ENCODE results near the gene SGCD.

The SGCD gene

DNA sequence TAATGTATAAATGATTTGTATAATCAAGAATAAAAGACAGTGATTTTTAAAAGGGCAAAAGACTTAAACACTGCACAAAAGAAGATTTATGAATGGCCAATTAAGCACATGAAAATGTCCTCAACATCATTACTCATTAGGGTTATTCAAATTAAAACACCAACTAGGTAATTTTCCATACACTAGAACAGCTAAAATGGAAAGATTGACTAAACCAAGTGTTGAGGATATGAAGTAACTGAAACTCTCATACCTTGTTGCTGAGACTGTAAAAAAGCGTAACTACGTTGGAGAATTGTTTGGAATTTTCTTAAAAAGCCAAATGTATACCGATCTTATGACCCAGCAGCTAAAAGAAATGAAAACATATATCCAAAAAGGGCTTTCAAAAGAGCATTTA lies 144.9 kb downstream of the SGCD start:
- no peak for DNase-seq

DNA sequence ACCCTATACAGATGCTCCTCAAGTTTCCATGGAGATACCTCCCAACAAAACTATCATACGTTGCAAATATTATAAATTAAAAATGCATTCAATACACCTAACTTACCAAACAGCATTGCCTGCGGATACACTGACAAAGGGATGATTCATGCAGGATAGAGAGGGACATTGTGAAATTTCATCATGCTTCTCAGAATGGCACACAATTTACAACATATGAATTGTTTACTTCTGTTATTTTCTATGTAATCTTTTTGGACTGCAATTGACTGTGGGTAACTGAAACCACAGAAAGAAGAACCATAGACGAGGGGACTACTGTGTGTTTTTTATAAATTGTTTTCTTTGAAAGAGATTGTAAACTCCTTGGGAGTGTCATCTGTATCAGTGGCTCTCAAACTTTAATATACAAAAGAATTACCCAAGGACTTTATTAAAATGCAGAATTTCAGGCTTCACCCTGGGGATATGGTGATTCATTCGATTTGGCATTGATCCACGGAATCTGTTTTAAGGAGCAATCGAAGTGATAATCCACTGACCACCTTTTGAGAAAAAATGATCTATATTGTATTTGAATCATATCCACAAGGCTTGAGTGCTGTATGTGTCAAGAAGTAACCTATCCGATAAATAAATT lies 146.4 kb downstream of the SGCD start:
- no peak for DNase-seq

DNA sequence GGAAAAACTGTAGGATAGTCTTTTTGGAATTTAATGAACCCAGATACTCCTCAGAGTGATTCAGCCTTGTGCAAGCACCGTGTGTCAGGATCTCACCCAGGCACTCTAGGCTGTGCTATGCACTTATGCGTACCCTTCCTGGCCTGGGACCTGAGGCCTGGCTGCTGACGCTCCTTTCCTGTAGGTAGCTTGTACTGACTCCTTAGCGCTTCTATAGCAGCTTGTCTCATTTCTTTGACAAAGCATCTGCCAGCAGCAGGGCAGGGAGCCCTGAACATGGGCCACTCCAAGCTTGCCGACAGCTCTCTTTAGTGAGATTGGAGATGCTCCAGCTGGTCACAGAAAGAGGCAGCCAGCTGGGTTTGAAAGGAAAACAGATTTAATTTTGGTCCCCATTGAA lies 147.3 kb downstream of the SGCD start:
- DNase-seq = no peak

DNA sequence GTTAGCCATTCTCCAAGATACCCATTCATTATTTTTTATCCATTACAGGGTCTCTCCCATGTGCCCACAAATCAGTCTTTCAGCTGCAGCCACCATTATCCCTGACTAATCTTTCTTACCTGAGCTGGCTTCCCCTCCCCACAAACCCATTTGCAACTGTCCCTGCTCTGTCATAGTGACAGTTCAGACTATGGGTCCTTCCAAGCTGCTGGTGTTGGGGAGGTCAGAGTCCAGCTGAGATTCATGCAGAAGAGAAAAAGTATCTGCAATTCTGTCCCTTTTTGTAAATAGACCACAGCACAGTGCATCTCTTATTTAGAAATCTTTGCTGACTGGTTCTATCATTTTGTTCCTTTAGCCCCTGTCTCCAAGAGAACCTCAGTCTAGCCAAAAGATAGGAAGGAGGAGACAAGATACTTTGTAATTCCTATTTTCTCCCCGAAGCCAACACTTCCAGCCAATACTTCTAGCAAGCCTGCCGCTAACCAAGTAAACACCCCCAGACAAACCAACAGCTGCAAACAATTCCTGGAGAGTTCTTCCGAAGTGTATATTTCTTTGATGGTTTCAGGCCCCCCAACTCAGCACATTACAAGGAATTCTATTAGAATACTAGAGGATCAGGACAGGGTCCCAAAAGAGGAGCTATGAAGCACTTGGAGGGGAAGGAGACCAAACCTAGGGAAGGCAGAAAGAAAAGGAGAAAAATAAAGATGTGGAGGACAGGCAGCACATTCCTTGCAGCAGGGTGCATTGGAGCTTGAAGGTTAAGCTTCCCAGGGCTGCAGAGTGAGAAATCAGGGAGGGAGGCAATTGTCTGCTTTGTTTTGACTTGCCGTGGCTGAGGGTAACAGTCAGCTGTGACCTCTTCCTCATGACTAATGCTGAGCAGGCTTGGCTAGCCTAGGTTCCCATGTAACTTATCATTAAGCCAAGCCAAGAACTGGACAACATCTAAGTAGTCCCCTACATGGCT lies 148.5 kb downstream of the SGCD start:
- DNase-seq = no peak

DNA sequence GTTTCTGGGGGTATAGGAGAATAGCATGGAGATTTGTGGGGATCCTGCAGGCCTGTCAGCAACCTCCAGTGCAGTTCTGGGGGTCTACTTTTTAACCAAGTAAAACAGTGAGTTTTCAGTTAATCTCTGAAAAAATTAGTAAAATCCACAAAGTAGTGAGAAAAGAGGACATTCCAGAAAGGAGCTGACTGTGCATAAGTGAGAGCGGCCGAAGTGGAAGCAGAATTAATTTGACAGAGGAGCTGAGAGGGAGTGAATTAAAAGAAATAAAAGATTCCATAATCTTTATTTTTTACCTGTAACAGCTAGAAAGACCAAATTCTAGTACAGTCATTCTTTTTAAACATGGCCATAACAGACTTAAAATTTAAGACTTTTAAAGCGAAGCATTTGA lies 149.2 kb downstream of the SGCD start:
- DNase-seq = no peak

DNA sequence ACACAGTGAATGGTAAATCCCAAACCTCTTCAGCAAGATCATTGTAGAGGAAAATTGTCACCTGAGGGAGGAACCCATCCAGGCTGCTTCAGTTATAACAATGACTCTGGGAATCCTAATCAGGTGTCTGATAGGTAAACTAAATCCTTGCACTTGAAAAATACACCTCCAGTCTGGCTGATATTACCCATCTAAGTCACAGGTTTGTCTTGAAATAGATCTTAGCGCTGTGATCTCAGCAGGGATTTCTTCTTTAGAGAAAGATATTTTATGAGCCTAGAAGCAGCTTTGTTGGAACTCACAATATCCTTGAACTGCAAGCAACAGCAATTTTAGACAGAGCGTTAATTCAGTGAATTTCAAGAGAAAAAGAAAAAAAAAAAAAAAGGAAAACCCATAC lies 149.7 kb downstream of the SGCD start:
- no peak for DNase-seq

DNA sequence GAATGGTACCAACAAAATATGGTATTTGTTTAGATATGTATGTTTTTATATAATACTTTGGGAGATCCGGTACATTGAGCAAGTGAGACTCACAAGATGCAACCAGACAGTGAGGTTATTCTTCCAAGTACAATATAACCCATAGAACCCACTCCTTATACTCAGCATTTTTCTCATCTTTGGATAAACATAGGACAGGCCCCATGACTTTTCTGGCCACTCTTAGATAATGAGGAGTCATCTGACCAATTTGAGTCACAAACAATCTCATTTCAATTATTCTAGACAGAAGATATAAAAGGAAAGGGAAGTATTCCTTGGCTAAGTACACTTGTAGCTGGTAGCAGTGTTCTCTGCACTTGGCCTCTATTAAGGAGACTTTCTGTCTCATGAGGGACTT lies 150.2 kb downstream of the SGCD start:
- no peak for DNase-seq

DNA sequence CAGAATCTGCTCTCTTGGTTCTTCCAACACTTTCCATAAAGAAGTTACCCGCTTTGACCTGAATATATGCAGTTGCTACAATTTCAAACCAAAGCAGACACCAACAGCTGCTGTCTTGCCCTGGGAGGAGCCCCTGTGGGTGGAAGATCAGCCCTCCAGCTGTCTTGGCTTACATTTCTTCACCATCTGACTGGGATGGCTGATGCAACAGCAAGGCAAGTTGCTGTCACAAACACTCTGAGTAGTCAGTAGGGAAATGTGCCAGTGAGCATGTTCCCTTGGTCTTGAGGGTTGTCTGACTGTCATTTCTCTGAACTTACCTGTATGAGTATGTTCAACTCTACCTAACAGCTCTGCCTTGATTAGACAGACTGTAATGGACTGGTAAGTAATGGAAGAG lies 152.9 kb downstream of the SGCD start:
- DNase-seq = peak; percentile 31

DNA sequence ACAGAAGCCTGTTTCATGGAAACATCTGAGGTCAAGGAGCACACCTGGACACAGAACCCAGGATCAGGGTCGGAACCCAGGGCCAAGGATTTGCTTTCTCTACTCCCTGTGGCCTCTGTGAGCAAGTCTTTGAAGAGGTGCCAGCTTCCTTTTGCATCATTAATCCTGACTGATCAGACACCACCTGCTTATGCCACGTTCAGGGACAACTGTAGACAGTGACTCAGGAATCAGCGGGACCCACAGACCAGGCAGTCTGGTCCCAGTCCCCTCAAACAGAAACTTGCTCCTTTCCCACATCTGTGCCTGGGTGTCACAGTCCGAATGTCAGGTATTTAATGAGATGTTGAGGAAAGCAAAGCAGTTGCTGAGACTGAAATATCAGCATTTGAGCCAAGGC lies 154.8 kb downstream of the SGCD start:
- DNase-seq = no peak

DNA sequence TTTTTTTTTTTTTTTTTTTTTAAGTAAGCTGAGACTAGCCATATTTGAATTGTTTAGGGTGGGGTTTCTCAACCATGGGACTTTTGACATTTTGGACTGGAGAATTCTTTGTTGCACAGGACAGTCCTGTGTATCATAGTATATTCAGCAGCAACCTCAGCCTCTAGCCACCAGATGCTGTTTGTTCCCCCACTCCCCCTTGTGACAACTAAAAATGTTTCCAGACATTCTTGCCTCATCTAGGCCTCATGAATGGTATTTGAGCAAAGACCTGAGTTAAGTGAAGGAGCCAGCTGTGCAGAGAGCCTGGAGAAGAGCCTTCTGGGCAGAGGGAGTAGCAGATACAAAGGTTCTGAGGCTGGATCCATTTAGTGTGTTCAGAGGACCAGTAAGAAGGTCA lies 155.9 kb downstream of the SGCD start:
- DNase-seq = no peak

DNA sequence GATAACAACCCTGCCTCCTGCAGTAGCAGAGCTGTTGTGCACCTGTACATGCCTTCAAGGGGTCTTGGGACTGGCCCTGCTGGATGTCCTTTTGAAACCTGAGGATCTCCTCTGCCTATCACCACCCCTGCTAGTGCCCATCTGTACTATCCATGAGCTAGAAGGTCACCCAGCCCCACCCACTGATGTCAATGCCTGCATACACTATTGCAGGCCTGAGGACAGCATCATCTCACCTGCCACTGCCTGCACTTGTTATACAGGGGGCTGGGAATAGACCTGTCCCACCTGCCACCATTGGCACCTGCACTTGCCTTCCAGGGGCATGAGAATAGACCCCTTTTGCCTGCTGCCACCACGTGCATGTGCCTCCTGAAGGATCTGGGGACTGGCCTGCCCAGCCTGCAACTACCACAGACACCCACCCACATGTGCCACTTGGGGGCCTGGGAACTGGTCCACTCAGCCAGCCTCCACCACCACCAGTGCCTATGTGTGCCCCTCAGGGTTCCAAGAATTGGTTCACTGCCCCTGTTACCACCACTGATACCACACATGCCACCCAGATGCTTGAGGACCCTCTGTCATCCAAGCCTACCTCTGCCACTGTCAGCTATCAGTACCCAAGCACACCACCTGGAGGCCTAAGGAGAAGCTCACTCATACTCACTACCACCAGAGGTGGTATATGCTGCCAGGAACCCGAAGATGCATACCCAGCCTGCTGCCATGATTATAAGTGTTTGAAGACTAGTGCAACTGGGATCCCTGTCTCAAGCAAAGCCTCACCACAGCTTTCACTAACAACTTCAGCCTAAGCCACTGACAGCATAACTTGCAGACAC lies 159.7 kb downstream of the SGCD start:
- no peak for DNase-seq

DNA sequence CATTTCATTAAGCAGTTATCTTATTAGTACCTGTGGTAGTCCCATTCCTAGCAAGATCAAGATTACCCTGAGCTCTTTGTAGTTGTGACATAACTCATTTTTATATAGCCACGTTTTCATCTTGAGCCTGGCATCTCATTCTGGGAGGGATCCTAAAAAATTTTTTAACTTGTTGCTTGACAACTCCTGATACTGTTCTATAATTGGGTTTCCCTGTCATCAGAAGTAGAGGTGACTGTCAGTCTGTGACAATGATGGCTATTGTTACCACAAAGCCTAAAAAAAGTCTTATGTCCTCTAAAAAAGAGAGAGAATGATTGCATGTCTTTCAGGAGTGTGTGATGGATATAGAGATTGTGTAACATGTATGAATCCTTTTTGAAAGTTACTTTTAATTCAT lies 164.8 kb downstream of the SGCD start:
- DNase-seq = no peak

DNA sequence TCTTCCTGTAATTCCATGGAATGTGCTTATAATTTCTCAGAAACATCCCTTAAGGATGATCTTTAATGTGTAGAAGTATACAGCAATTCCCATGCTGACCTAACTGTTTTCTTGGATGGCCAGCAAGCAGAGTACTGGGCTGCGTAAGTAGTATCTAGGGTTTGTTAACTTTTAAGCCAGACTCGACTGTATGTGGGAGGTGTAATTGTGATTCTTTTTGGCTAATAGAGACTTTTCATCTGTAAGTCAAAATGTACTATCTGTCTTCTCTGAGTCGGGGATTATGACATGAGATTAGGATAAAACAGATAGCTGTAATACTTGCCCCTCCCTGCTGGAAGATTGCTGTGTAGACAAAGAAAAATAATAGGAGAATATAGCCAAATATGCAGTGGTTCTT lies 169.3 kb downstream of the SGCD start:
- DNase-seq = no peak

DNA sequence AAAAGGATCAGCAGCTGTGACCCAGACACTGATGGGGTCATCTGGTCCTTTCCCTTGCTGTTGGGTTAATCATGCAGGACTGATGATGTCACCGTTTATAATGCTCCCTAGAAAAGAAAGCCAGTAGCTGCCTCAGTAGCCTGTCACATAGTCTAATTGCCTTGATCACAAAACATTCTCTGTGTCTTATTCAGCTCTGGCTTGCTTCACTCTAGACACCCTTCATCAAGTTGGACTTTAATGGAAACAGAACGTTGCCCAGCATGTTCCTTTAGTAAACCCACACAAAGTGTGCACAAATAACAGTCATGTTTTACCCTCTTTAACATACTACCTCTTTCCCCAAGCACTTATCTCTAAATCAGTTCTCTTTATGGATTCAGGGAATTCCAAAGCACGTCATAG lies 170.8 kb downstream of the SGCD start:
- DNase-seq = no peak

DNA sequence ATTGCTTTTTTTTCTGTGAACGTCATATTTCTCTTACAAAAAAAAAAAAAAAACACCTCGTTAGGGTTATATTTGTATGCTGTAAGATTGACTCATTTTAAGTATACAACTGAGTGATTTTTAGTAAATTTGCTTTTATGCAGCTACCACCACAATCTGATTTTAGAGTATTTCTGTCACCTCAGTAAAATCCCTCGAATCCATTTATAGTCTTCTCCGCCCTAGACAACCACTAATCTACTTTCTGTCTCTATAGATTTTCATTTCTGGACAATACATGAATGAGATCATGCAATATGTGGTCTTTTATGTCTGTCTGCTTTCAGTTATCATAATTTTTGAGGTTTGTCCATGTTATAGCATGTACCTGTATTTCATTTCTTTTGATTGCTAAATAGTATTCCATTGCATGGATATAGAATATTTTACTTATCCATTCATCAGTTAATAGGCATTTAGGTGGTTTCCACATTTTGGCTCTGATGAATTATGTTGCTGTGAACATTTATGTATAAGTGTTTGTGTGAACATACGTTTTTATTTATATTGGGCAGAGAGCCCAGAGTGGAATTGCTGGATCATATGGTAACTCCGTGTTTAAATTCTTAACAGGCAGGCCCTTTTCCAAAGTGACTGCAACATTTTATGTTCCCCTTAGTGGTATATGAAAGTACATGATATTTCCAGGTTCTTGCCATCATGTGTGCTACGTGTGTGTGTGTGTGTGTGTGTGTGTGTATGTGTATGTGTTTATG lies 171.4 kb downstream of the SGCD start:
- DNase-seq = no peak

DNA sequence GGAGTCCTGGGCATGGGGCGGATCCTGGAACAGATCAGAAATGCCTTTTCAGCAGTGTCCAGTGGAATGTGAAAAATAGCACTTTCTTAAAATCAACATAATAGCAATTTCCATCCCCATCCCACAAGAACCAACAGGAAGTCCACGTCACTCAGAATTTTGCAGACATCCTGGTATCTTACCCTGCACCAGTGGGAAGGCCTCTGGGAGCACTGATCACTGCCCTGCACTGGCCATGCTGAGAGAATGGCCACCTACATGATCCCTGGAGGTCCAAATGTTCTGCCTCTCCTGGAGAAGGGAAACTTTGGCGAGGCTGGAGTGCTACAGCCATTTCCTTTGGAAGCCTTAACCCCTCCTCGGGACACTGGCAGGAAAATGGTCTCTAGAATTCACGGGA lies 173.8 kb downstream of the SGCD start:
- DNase-seq = no peak

DNA sequence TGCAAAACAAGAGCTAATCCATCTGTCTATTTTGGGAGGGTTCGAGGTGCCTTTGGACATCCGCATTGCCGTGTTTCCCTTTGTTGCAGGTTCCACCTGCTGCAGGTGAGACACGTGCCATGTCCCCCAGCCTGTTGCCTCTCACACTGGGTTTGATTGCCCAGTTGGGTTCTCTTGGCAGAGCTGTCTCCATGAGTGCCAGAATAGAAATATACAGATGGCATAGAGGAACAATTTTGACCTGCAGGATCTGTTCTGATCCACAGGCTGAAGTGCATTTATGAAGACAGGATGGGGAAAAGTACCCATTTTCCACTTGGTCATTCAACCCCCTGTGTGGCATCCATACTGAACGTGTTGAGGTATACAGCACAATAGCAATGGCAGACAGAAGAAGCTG lies 178.1 kb downstream of the SGCD start:
- DNase-seq = no peak

DNA sequence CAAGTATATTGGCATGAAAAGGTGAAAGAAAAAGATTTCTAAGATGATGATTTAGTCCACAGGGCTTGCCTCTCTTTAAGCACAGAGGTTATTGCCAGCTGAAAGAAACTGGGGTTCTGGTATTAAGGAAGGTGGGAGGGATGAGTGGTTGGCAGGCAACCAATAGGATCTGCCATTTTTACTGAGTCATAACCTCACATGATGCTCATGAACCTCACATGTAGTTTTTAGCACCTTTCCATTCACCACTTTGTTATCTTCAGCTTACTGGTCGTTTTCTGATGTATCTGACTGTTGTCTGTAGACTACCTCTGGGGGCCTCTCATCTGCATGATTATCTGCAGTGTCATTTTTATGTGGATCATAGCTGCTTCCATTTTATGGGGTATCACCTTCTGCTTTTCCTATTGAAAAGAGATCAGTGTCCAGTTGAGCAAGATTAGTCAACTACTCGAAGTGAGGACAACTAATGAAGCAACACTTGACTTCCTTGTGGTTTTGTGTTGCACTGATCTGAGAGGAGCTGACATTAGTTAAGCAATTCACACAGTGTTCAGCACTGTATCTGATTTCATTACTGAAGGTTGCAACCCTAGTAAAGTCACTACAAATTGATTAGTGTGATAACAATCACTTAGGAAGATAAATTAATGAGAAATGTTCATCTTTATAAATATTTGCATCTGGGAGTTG lies 186.3 kb downstream of the SGCD start:
- DNase-seq = no peak

DNA sequence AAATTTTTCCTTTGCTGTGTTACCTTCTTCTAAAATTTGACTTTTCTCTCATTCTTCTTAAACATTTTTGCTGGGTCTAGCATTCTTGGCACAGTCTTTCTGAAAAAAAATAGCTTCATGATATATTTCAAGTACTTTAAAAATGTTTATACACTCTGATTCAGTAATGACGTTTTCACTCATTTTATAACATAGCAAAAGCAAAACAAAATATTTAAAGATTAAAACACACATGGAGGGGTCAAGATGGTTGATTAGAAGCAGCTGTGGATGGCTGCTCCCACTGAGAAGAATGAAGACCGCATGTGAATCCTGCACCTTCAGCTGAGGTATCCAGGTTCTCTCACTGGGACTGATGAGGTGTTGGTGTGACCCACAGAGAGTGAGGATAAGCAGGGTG lies 188.2 kb downstream of the SGCD start:
- no peak for DNase-seq

DNA sequence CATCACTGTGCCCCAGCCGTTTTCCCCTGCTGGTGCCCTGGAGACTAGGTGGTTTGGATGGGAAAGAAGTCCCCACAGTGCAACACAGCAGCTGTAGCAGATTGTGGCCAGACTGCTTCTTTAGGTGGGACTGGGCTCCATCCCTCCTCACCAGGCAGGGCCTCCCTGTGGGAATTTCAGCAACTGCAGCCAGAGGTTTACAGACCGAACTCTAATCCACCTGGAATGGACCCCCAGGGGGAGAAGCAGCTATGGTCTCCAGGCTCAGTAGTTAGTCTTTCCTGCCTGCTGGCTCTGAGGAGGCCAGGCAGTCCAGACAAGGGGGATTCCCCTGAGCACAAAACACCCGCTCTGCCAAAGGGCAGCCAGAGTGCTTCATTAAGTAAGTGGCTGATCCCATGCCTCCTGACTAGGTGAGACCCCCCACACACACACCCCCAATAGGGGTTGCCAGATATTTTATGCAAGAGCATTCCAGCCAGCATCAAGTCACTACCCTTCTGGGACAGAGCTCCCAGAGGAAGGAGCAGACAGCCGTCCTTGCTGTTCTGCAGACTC lies 188.9 kb downstream of the SGCD start:
- DNase-seq = no peak

DNA sequence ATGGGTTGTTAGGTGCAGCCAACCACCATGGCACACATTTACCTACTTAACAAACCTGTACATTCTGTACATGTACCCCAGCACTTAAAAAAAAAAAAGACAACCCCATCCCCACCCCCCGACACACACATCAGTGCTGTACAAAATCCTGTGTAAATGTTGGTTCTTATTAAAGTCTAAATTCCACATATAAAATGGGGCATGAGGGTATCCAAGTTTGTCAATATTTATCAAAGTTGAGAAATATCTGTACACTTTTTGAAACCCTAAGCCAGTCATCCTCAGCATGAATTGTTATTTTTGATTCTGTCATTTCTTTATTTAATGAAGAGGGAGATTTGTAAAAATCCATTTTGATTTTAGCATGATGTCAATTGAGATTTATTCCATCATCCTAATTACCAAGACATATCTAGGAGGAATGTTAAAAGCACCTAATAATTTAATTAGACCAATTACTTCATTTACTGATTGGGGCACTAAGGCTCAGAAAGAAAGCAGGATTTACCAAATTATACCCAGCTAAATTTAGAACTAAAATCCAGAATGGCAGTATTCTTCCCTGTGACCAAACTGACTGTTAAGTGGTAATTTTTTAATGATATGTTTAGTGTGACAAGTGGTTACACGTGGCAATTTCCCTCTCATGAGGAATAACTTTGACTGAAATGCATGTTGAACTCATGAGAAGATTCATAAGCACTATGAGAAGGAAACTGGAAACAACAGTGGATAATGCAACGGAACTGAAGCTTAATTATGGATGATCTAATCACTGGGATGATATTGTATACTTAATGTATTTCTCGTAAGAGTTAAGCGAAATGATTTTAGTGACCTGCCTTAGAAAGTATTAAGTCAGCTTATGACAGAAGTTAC lies 195.9 kb downstream of the SGCD start:
- no peak for DNase-seq
